ENCODE measurements around the gene PRR29. TPM values are rescaled to one million over a fixed set of nuclear protein-coding genes. Genes with fewer than 3 reads are reported as not detected.

Gene PRR29
- polyA plus RNA-seq, 3 donors = 0.03 to 2.1 (median 1.4) TPM

- H3K4me1 Mint-ChIP-seq = peaks cover 10% of the 10 kb centered on the region
- H3K4me3 Mint-ChIP-seq = no peak overlapping the region
- no peak overlapping the region for H3K4me2 ChIP-seq (replicated peaks; ENCODE audit: extremely low read depth, low read length, poor library complexity, severe bottlenecking)
Measured at GRCh38 chr17:63975541-63976092, 22.5 kb upstream of the PRR29 start.

GRCh38 chr17:63976702-63977101, 21.4 kb upstream of the PRR29 start:
- intact Hi-C loops (cut with micrococcal nuclease) = no loop called here
- Mint-ChIP-seq H3K4me1 (peaks cover 10% of the 10 kb centered on the region), H3K9me3 (peaks cover 0 to 5% (median 3%) of the 10 kb centered on the region in 7 donors), H3K36me3 (no peaks in the 10 kb centered on the region), H3K27ac (no peak overlapping the region), H3K4me3 (no peak overlapping the region), H3K27me3 (ENCODE audit: low read depth in 3 of 3) (peaks cover 2 to 10% (median 3%) of the 10 kb centered on the region in 3 donors)
- no peak overlapping the region for H3K4me3 ChIP-seq (replicated peaks in 1 of 3; ENCODE audit: low read depth in 2 of 3, low read length in 3 of 3)
- no peak for TF ChIP-seq CTCF (IDR thresholded peaks at IDR 0.05)
- no peak for DNase-seq
- no peaks in the 10 kb centered on the region for H3K4me1 ChIP-seq (ENCODE audit: control insufficient read depth in 1 of 2, insufficient read depth in 2 of 2, low read length in 2 of 2)
- H3K27me3 ChIP-seq (ENCODE audit: control insufficient read depth in 2 of 2, insufficient read depth in 2 of 2, low read length in 2 of 2) = no peaks in the 10 kb centered on the region
- H2AFZ ChIP-seq (ENCODE audit: insufficient read depth, low read depth, low read length, poor library complexity, severe bottlenecking) = no peak overlapping the region
- no peak overlapping the region for H3K27ac ChIP-seq (ENCODE audit: low read depth in 1 of 2, low read length in 2 of 2)
- no peak overlapping the region for H3K9ac ChIP-seq (ENCODE audit: insufficient read depth, low read length, poor library complexity, severe bottlenecking)
- H3K36me3 ChIP-seq (replicated peaks in 1 of 2; ENCODE audit: control insufficient read depth in 1 of 2, insufficient read depth in 2 of 2, low read length in 2 of 2) = no peaks in the 10 kb centered on the region
- 11% methylated on average over 3 of the region's 3 CpGs for WGBS (ENCODE audit: insufficient coverage)
- H4K20me1 ChIP-seq (ENCODE audit: insufficient read depth, low read length) = no peaks in the 10 kb centered on the region
- no peak overlapping the region for H3K4me2 ChIP-seq (replicated peaks; ENCODE audit: extremely low read depth, low read length, poor library complexity, severe bottlenecking)
- H3K9me3 ChIP-seq (replicated peaks in 1 of 2; ENCODE audit: control insufficient read depth in 1 of 2, insufficient read depth in 1 of 2, low read length in 2 of 2) = peaks cover 0 to 4% of the 10 kb centered on the region in 2 donors
- no peaks in the 10 kb centered on the region for H3K79me2 ChIP-seq (ENCODE audit: insufficient read depth, low read length)

More at GRCh38 chr17:63975541-63976092, 22.5 kb upstream of the PRR29 start:
- intact Hi-C loops (cut with micrococcal nuclease) = no loop called here
- H3K27me3 Mint-ChIP-seq (ENCODE audit: low read depth in 3 of 3) = peaks cover 2 to 10% (median 3%) of the 10 kb centered on the region in 3 donors
- WGBS (ENCODE audit: insufficient coverage) = 88% methylated on average over 2 of the region's 2 CpGs
- Histone ChIP-seq H4K20me1 (ENCODE audit: insufficient read depth, low read length) (no peaks in the 10 kb centered on the region), H3K27me3 (ENCODE audit: control insufficient read depth in 2 of 2, insufficient read depth in 2 of 2, low read length in 2 of 2) (no peaks in the 10 kb centered on the region), H3K9ac (ENCODE audit: insufficient read depth, low read length, poor library complexity, severe bottlenecking) (no peak overlapping the region), H3K4me3 (replicated peaks in 1 of 3; ENCODE audit: low read depth in 2 of 3, low read length in 3 of 3) (no peak overlapping the region), H3K79me2 (ENCODE audit: insufficient read depth, low read length) (no peaks in the 10 kb centered on the region), H3K9me3 (replicated peaks in 1 of 2; ENCODE audit: control insufficient read depth in 1 of 2, insufficient read depth in 1 of 2, low read length in 2 of 2) (no peaks in the 10 kb centered on the region), H3K36me3 (replicated peaks in 1 of 2; ENCODE audit: control insufficient read depth in 1 of 2, insufficient read depth in 2 of 2, low read length in 2 of 2) (no peaks in the 10 kb centered on the region), H3K4me1 (ENCODE audit: control insufficient read depth in 1 of 2, insufficient read depth in 2 of 2, low read length in 2 of 2) (no peaks in the 10 kb centered on the region), H2AFZ (ENCODE audit: insufficient read depth, low read depth, low read length, poor library complexity, severe bottlenecking) (no peak overlapping the region), H3K27ac (ENCODE audit: low read depth in 1 of 2, low read length in 2 of 2) (no peak overlapping the region)
- no peak for TF ChIP-seq CTCF (IDR thresholded peaks at IDR 0.05)
- H3K27ac Mint-ChIP-seq = no peak overlapping the region
- peaks cover 0 to 1% (median 0%) of the 10 kb centered on the region in 7 donors for H3K9me3 Mint-ChIP-seq
- no peak for DNase-seq
- no peaks in the 10 kb centered on the region for H3K36me3 Mint-ChIP-seq
